Measurements from ENCODE around the gene GRID1.

- no peak for TF ChIP-seq CTCF (IDR thresholded peaks at IDR 0.05)
- TF ChIP-seq POLR2A (IDR thresholded peaks at IDR 0.05): no peak
Measured at GRCh38 chr10:86366902-86367151, 232 bp upstream of the GRID1 start.

Measured in breast epithelium (tissue), 3 donors.